Hematopoietic multipotent progenitor cell treated with erythropoietin and hydrocortisone succinate and interleukin-3 and kit ligand, for 6 days (in vitro differentiated cells): Measurements from ENCODE around the gene OR6V1.
A peak's percentile ranks its signal among the peaks of the same experiment; 100 is the strongest.
"Not testable (repeated sequence)": the region's sequence is repeated elsewhere in the genome, so short reads cannot be mapped to it uniquely, and the experiment has no call there.

ENCODE experiments used
- DNase-seq: peaks from one replicate; pipeline ENCODE4 v3.0.0-alpha.2; 2015

OR6V1 gene

DNA sequence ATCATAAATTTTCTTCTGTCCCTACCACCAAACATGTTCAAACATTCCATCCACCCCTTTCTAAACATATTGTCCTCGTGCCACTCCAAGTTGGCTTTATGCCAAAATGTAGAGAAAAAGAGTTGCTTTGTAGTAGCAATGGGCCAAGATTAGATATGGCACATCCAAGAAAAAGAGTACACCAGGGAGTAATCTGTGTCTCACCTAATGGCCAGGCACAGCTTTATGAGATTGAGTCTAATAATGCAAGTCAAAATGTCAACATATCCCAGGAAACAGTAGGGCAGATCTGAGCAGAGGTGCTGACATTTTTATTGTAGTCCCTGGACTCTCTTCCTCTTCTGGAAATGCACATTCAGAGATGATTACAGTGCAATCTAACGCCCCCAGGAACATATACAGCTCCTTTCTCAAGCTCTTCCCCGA lies 5.7 kb upstream of the OR6V1 start:
- peak; percentile 8 for DNase-seq

- no peak for DNase-seq
Observed at GRCh38 chr7:143047326-143047725, 4.8 kb upstream of the OR6V1 start.

DNA sequence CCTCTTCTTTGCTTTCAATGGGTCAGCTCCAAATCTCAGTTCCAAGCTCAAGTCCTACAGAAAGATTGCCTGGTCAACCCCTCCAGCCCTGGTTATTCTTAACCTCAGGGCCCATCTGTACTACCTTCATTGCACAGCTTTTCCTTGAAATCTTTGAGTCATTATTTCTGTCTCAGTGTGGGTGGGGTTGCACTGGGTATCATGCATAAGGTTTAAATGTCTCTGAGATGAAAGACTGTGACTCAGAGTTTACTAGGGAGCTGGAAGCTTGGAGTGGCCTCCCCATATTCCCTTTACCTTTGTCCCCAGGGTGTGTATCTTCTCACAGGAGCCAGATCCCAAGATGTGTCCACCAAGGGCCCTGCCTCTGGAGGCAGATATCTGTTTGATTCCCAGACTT lies 3.3 kb upstream of the OR6V1 start:
- no peak for DNase-seq

GRCh38 chr7:143049362-143049761 lies 2.8 kb upstream of the OR6V1 start:
- DNase-seq: no peak

DNA sequence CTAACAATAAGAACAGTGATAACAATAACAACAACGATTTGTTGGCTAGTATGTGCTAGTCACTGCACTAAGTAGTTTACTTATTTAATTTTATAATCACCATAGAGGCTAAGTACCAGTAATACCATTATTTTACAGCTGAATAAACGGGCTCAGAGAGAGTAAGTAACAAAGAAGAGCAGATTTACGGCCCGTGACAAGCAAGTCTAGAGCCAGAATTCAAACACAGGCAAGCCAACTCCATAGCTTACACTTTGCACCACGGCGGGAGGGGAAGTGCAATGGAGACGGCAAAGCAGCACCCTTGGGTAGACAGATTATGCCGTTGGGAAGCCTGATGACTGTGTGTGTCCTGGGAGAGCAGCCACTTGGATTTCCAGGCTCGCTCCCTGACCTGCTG lies 1.2 kb upstream of the OR6V1 start:
- no peak for DNase-seq

GRCh38 chr7:143054621-143055020 lies 2.5 kb downstream of the OR6V1 start:
- DNase-seq: no peak

GRCh38 chr7:143055754-143056153 lies 3.6 kb downstream of the OR6V1 start:
- no peak for DNase-seq

DNA sequence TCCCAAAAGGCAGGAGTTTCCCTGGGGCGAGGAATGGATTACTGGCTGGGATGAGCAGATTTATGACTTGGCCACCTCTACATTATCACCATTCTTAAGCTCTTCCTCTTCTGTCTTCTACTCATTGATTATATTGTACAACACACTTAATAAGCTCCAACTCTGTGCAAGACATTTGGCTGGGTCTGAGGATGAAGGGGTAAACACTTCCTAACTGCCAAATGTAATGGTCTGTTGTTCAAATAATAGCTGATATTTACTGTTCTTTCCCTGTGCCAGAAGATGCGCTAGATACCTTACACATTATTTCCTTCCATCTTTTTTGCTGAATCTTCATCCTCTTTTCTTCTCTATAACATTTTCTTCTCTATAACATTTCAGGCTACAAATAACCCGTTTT lies 11.6 kb downstream of the OR6V1 start:
- no peak for DNase-seq

DNA sequence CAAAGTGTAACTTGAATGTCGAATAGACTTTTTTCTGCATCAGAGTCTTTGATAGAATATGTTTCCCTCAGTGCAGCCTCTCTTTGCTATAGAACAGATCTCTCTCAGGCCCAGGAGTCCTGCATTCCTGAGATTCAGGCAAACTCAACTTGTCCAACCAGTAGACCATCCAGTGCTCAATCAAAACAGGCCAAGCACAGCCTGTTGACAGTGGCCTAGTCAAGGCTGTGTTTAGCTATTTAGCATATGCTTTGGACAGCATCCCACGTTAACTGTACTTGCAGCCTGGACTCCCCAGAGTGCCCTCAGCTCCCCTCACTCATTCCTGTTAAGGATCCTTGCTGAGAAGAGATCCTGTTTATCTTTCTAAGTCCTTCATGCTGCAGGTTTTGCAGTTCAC lies 16.3 kb downstream of the OR6V1 start:
- DNase-seq: no peak

- DNase-seq: no peak
Observed at GRCh38 chr7:143069912-143070500, 17.9 kb downstream of the OR6V1 start.

DNA sequence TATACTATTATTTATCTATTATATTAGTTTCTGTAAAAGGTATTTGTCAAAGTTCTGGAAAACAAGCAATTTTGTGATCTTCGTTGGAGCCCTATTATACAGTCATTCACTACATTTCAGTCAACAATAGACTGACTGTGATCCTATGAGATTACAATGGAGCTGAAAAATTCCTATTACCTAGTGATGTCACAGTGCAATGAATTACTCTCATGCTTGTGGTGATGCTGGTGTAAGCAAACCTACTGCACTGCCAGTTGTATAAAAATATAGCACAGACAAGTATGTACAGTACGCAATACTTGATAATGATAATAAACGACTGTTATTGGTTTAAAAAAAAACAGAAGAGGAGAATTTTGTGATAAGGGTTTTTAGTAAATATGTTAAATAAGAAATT lies 21.4 kb downstream of the OR6V1 start:
- DNase-seq: no peak

GRCh38 chr7:143074141-143074540 lies 22.0 kb downstream of the OR6V1 start:
- no peak for DNase-seq

DNA sequence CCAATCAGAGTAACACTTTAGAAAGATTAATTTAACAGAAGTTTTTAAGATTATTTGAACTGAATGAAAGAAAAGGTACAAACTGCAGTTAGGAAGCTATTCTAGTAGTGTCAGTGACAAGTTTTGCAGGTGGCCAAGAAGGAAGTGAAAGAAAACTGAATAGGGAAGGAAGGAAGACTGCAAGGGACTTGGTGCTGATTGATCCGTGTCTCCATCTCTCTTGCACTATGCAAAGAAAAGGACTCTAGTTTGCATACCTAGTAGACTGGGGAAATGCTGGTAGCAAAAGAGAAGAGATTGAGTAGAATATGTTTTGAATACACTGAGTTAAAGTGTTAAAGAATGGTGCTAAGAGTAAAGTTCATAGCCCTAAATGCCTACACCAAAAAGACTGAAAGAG lies 33.0 kb downstream of the OR6V1 start:
- DNase-seq: no peak

- not testable (repeated sequence) for DNase-seq
Observed at GRCh38 chr7:143085610-143086009, 33.5 kb downstream of the OR6V1 start.

- not testable (repeated sequence) for DNase-seq
Observed at GRCh38 chr7:143088549-143089231, 36.5 kb downstream of the OR6V1 start.

DNA sequence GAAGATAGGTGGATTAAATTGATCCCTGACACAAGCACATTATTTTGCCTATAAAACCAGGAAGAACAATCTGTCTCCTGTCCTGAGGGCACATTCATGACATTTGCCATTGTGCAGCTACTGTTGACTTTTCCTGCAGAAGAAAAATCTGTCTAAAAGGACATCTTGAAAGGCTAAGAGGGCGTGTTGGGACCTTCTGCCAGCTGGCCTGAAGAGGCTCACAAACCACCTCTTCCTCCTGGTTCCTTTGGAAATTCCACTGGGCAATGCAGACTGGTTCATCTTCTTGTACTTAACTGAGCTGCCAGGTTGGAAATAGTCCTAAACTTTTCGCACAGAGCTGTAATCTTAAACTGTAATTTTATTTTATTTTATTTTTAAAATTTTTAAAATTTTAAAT lies 44.0 kb downstream of the OR6V1 start:
- DNase-seq: no peak

- DNase-seq: not testable (repeated sequence)
Observed at GRCh38 chr7:143099579-143099978, 47.4 kb downstream of the OR6V1 start.
